BLaER1 treated with 17β-estradiol and CSF1 and Interleukin-3, amounts not matched to agents 10 nM and 100 nM (cell line): Measurements from ENCODE around the gene TFIP11.
A peak's percentile ranks its signal among the peaks of the same experiment; 100 is the strongest.

Source experiments
- H3K27ac ChIP-seq, 11 experiments: shearing (Covaris generic); formaldehyde crosslinking; 2 replicates each; pipeline ENCODE4 v1.8.1; 2022
- H3K27me3 ChIP-seq, 11 experiments: shearing (Covaris generic); formaldehyde crosslinking; 2 replicates each; pipeline ENCODE4 v1.8.1; 2022
- H3K36me3 ChIP-seq, 11 experiments: shearing (Covaris generic); formaldehyde crosslinking; 2 replicates each; pipeline ENCODE4 v1.8.1; 2022
- H3K4me1 ChIP-seq, 10 experiments: shearing (Covaris generic); formaldehyde crosslinking; 2 replicates each; pipeline ENCODE4 v1.8.1; 2022
- H3K4me2 ChIP-seq, 11 experiments: shearing (Covaris generic); formaldehyde crosslinking; 2 replicates each; pipeline ENCODE4 v1.8.1; 2022
- H3K4me3 ChIP-seq, 10 experiments: shearing (Covaris generic); formaldehyde crosslinking; 2 replicates each; pipeline ENCODE4 v1.8.1; 2022
- H3K9ac ChIP-seq, 11 experiments: shearing (Covaris generic); formaldehyde crosslinking; 2 replicates each; pipeline ENCODE4 v1.8.1; 2022
- H3K9me3 ChIP-seq, 11 experiments: shearing (Covaris generic); formaldehyde crosslinking; replicated peaks in 1 of 11; 2 replicates each; pipeline ENCODE4 v1.8.1; 2022
- H4K20me1 ChIP-seq, 11 experiments: shearing (Covaris generic); formaldehyde crosslinking; 2 replicates each; pipeline ENCODE4 v1.8.1; 2022
- Cebpa-rat ChIP-seq, 11 experiments: shearing (Covaris generic); IDR thresholded peaks; 2 replicates each; pipeline ENCODE4 v1.8.1; 2022

TFIP11 gene

DNA sequence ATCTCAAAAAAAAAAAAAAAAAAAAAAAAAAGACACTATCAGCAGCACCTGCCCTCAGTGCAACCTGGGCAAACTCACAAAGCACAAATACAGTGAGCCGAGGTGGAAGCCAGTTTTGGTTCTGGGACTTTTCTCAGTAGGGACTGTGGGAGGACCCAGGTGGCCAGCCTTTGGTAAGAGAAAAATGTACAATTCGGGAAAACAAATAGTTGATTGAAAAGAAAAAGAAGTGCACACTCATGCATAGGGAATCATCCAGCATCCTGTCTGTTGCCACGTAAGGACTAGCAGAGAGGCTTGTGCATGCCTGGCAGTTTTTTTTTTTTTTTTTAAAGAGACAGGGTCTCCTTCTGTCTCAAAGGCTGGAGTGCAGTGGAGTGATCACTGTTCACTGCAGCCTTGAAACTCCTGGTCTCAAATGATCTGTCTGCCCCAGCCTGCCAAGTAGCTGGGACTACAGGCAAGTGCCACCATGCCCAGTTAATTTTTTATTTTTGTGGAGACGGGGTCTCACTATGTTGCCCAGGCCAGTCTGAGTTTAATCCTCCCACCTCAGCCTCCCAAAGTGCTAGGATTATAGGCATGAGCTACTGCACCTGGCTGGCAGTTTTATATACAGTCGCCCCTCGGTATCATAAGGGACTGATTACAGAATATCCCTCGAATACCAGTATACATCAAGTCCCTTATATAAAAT lies 40.9 kb upstream of the TFIP11 start:
- Histone ChIP-seq H3K4me3 (peak overlapping the region in 1 of 10 experiments; percentile 1; a peak in 1 of 20 replicates), H3K4me1 (peaks cover 58 to 81% (median 68%) of the 10 kb centered on the region in 10 experiments), H3K27ac (peak overlapping the region in 9 of 11 experiments; percentile 34 to 64 (median 51); a peak in 14 of 22 replicates), H3K9ac (peak overlapping the region in 7 of 11 experiments; percentile 4 to 40 (median 38); a peak in 4 of 22 replicates), H3K9me3 (no peaks in the 10 kb centered on the region), H3K4me2 (peak overlapping the region; percentile 41 to 74 (median 68)), H3K27me3 (no peaks in the 10 kb centered on the region), H3K36me3 (peaks cover 0 to 37% (median 12%) of the 10 kb centered on the region in 11 experiments; a peak in 14 of 22 replicates), H4K20me1 (peaks cover 0 to 93% (median 41%) of the 10 kb centered on the region in 11 experiments; a peak in 13 of 22 replicates)
- no peak for TF ChIP-seq Cebpa-rat (IDR thresholded peaks at IDR 0.05)

- Histone ChIP-seq H3K9me3 (peaks cover 0 to 6% (median 0%) of the 10 kb centered on the region in 11 experiments; a peak in 6 of 22 replicates), H3K9ac (peak overlapping the region in 5 of 11 experiments; percentile 1 to 31 (median 9); a peak in 7 of 22 replicates), H3K4me3 (no peak overlapping the region), H3K36me3 (peaks cover 0 to 40% (median 14%) of the 10 kb centered on the region in 11 experiments; a peak in 15 of 22 replicates), H4K20me1 (peaks cover 0 to 88% (median 39%) of the 10 kb centered on the region in 11 experiments; a peak in 13 of 22 replicates), H3K27me3 (no peaks in the 10 kb centered on the region), H3K27ac (peak overlapping the region in 9 of 11 experiments; percentile 34 to 64 (median 51); a peak in 15 of 22 replicates), H3K4me2 (peak overlapping the region in 10 of 11 experiments; percentile 41 to 74 (median 68); a peak in 20 of 22 replicates), H3K4me1 (peaks cover 64 to 87% (median 72%) of the 10 kb centered on the region in 10 experiments)
- peak in 1 of 11 experiments; percentile 48; a peak in 1 of 22 replicates for TF ChIP-seq Cebpa-rat (IDR thresholded peaks at IDR 0.05)
These were observed 40.2 kb upstream of the TFIP11 start for GRCh38 chr22:26552466-26552865.

- Histone ChIP-seq H4K20me1 (peaks cover 0 to 88% (median 31%) of the 10 kb centered on the region in 11 experiments; a peak in 13 of 22 replicates), H3K27ac (peak overlapping the region in 6 of 11 experiments; percentile 22 to 64 (median 40); a peak in 7 of 22 replicates), H3K4me2 (peak overlapping the region; percentile 39 to 74 (median 69); a peak in 21 of 22 replicates), H3K9ac (peak overlapping the region in 4 of 11 experiments; percentile 8 to 14 (median 12); a peak in 1 of 22 replicates), H3K4me1 (peaks cover 73 to 88% (median 79%) of the 10 kb centered on the region in 10 experiments), H3K9me3 (peaks cover 0 to 9% (median 0%) of the 10 kb centered on the region in 11 experiments; a peak in 6 of 22 replicates), H3K4me3 (no peak overlapping the region), H3K27me3 (no peaks in the 10 kb centered on the region), H3K36me3 (peaks cover 0 to 34% (median 18%) of the 10 kb centered on the region in 11 experiments; a peak in 14 of 22 replicates)
- TF ChIP-seq Cebpa-rat (IDR thresholded peaks at IDR 0.05) = no peak
These were observed 39.3 kb upstream of the TFIP11 start for GRCh38 chr22:26551568-26551967.

- Histone ChIP-seq H3K27ac (peak overlapping the region in 4 of 11 experiments; percentile 12 to 64 (median 34); a peak in 5 of 22 replicates), H3K36me3 (peaks cover 0 to 29% (median 16%) of the 10 kb centered on the region in 11 experiments; a peak in 14 of 22 replicates), H3K9me3 (peaks cover 0 to 9% (median 0%) of the 10 kb centered on the region in 11 experiments; a peak in 6 of 22 replicates), H3K4me1 (peaks cover 83 to 96% (median 89%) of the 10 kb centered on the region in 10 experiments), H3K27me3 (no peaks in the 10 kb centered on the region), H4K20me1 (peaks cover 0 to 88% (median 26%) of the 10 kb centered on the region in 11 experiments; a peak in 13 of 22 replicates), H3K9ac (0 out of 22 replicates have a peak overlapping the region, but pooled peaks of 3 of the 11 experiments have one; percentile 11 to 16 (median 14)), H3K4me3 (no peak overlapping the region), H3K4me2 (peak overlapping the region; percentile 33 to 74 (median 69))
- no peak for TF ChIP-seq Cebpa-rat (IDR thresholded peaks at IDR 0.05)
These were observed 38.3 kb upstream of the TFIP11 start for GRCh38 chr22:26550498-26551033.

GRCh38 chr22:26549902-26550497 lies 37.7 kb upstream of the TFIP11 start:
- Histone ChIP-seq H3K27me3 (no peaks in the 10 kb centered on the region), H3K9me3 (peaks cover 0 to 9% (median 0%) of the 10 kb centered on the region in 11 experiments; a peak in 6 of 22 replicates), H3K4me2 (peak overlapping the region; percentile 33 to 74 (median 69)), H3K9ac (0 out of 22 replicates have a peak overlapping the region, but pooled peaks of 1 of the 11 experiments have one; percentile 11), H3K36me3 (peaks cover 0 to 24% (median 11%) of the 10 kb centered on the region in 11 experiments; a peak in 11 of 22 replicates), H4K20me1 (peaks cover 0 to 84% (median 23%) of the 10 kb centered on the region in 11 experiments; a peak in 12 of 22 replicates), H3K4me3 (no peak overlapping the region), H3K4me1 (peaks cover 85 to 99% (median 93%) of the 10 kb centered on the region in 10 experiments), H3K27ac (peak overlapping the region in 3 of 11 experiments; percentile 12 to 64 (median 46); a peak in 3 of 22 replicates)
- TF ChIP-seq Cebpa-rat (IDR thresholded peaks at IDR 0.05) = no peak

DNA sequence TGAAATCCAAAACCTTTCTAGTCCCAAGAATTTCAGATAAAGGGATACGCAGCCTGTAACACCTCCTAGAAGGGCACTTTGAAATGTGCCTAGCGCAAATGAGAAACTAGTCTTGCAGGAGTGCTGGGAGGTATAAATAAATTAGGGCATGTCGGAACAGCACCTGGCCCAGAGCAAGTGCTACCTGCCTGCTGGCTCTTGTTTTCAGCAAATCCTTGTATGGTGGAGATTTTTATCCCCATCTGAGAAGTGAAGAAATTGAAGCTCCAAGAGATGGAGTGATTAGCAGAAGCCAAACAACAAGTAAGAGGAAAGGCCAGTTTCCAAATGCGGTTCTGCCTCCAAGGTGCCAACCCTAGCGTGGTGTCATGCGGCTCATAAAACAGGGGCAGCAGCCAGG lies 36.7 kb upstream of the TFIP11 start:
- H3K9ac ChIP-seq = no peak overlapping the region
- no peak for TF ChIP-seq Cebpa-rat (IDR thresholded peaks at IDR 0.05)
- H3K4me2 ChIP-seq = peak overlapping the region in 10 of 11 experiments; percentile 12 to 60 (median 36); a peak in 12 of 22 replicates
- no peak overlapping the region for H3K4me3 ChIP-seq
- peaks cover 0 to 9% (median 0%) of the 10 kb centered on the region in 11 experiments; a peak in 6 of 22 replicates for H3K9me3 ChIP-seq
- peak overlapping the region in 1 of 11 experiments; percentile 14; a peak in 1 of 22 replicates for H3K27ac ChIP-seq
- peaks cover 0 to 84% (median 22%) of the 10 kb centered on the region in 11 experiments; a peak in 11 of 22 replicates for H4K20me1 ChIP-seq
- peaks cover 0 to 31% (median 8%) of the 10 kb centered on the region in 11 experiments; a peak in 7 of 22 replicates for H3K36me3 ChIP-seq
- H3K4me1 ChIP-seq = peaks cover 89 to 99% (median 93%) of the 10 kb centered on the region in 10 experiments
- H3K27me3 ChIP-seq = no peaks in the 10 kb centered on the region

DNA sequence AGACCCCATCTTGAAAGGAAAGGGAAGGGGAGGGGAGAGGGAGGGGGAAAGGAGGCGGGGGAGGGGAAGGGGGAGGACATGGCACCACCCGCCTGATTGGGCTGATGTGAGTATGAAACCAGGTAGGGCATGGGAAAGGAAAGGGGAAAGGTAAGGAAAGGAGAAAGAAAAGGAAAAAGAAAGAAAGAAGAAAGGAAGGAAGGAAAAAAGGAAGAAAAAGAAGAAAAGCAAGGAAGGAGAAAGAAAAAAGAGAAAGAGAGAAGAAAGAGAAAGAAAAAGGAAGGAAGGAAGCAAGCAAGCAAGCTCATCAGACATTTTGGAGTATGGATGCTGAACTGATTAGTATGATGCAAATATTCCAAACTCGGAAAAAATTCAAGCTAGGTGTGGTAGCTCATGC lies 36.0 kb upstream of the TFIP11 start:
- no peaks in the 10 kb centered on the region for H3K27me3 ChIP-seq
- no peak overlapping the region for H3K4me3 ChIP-seq
- no peak overlapping the region for H3K9ac ChIP-seq
- H3K36me3 ChIP-seq = peaks cover 0 to 31% (median 8%) of the 10 kb centered on the region in 11 experiments; a peak in 7 of 22 replicates
- H3K9me3 ChIP-seq = peaks cover 0 to 9% (median 0%) of the 10 kb centered on the region in 11 experiments; a peak in 6 of 22 replicates
- no peak overlapping the region for H3K27ac ChIP-seq
- peaks cover 0 to 79% (median 16%) of the 10 kb centered on the region in 11 experiments; a peak in 11 of 22 replicates for H4K20me1 ChIP-seq
- peak overlapping the region; percentile 12 to 90 (median 41); a peak in 15 of 22 replicates for H3K4me2 ChIP-seq
- no peak for TF ChIP-seq Cebpa-rat (IDR thresholded peaks at IDR 0.05)
- peaks cover 89 to 99% (median 93%) of the 10 kb centered on the region in 10 experiments for H3K4me1 ChIP-seq
